ENCODE results near the gene UQCC5.

DNA sequence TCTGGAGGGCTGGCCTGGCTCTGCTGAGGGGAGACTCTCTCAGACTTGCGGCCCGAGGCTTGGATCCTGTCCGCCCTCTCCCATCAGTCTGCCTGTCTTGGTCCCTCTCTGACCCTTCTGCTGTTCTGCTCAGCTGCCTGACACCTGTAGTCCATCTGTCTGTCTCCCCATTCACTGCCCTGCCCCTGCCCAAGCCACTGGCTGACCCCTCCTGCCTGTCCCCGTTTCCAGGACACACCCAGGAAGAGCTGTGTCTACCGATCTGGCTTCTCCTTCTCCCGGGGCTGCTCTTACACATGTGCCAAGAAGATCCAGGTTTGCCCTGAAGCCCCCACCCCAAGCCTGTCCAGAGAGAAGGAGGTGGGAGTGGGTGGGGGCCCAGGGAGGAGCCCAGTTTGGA is 21.2 kb upstream of the UQCC5 start:
- TF ChIP-seq, protein P1, sequence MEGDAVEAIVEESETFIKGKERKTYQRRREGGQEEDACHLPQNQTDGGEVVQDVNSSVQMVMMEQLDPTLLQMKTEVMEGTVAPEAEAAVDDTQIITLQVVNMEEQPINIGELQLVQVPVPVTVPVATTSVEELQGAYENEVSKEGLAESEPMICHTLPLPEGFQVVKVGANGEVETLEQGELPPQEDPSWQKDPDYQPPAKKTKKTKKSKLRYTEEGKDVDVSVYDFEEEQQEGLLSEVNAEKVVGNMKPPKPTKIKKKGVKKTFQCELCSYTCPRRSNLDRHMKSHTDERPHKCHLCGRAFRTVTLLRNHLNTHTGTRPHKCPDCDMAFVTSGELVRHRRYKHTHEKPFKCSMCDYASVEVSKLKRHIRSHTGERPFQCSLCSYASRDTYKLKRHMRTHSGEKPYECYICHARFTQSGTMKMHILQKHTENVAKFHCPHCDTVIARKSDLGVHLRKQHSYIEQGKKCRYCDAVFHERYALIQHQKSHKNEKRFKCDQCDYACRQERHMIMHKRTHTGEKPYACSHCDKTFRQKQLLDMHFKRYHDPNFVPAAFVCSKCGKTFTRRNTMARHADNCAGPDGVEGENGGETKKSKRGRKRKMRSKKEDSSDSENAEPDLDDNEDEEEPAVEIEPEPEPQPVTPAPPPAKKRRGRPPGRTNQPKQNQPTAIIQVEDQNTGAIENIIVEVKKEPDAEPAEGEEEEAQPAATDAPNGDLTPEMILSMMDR (IDR thresholded peaks at IDR 0.05): no peak
- TF ChIP-seq POLR2A (IDR thresholded peaks at IDR 0.05): no peak

Measured in lower leg skin (tissue), 3 donors.